Esophagus squamous epithelium (tissue), 5 donors: ENCODE measurements around the gene CXCL8. TPM values are rescaled to one million over a fixed set of nuclear protein-coding genes. Genes with fewer than 3 reads are reported as not detected.

Source experiments
- DNase-seq: peaks from one replicate; lab custom pipeline; 2025; lab: John Stamatoyannopoulos, UW
- H3K27ac ChIP-seq, 4 donors: fragments of 200-600 bp; sonication (generic); one replicate each; pipeline ENCODE4 v1.5.1; 2016 to 2019; ENCODE audit warnings: mild to moderate bottlenecking in 1 of 4
- H3K27me3 ChIP-seq, 4 donors: fragments of 200-600 bp; sonication (generic); 1 replicate in 3 of 4; 2 replicates in 1 of 4; pipeline versions ENCODE4 v1.5.1 to v1.6.0; 2017 to 2021; ENCODE audit warnings: antibody characterized with exemption in 1 of 4
- H3K36me3 ChIP-seq, 3 donors: fragments of 200-600 bp; sonication (generic); one replicate each; pipeline ENCODE4 v1.5.1; 2016 to 2019
- H3K4me1 ChIP-seq, 3 donors: fragments of 200-600 bp; sonication (generic); one replicate each; pipeline ENCODE4 v1.5.1; 2017 to 2019
- H3K4me3 ChIP-seq, 4 donors: fragments of 200-600 bp; sonication (generic); 1 replicate in 3 of 4; 2 replicates in 1 of 4; pipeline ENCODE4 v1.5.1; 2016 to 2019; ENCODE audit warnings: mild to moderate bottlenecking in 2 of 4, moderate library complexity in 1 of 4
- H3K9me3 ChIP-seq, 3 donors: fragments of 200-600 bp; sonication (generic); one replicate each; pipeline ENCODE4 v1.5.1; 2016 to 2019
- CTCF ChIP-seq, 6 experiments: fragments of 450-650 bp in 4 of 6; fragments of 200-600 bp in 2 of 6; sonication (generic) in 2 of 6; IDR thresholded peaks; one replicate each; pipeline ENCODE4 v1.5.1; 2016 to 2019; ENCODE audit warnings: antibody characterized with exemption in 6 of 6, mild to moderate bottlenecking in 4 of 6, moderate library complexity in 4 of 6
- POLR2A ChIP-seq, 4 donors: fragments of 450-650 bp; IDR thresholded peaks; one replicate each; pipeline ENCODE4 v1.6.1; 2017; ENCODE audit warnings: antibody characterized with exemption in 4 of 4, mild to moderate bottlenecking in 4 of 4, moderate library complexity in 3 of 4
- WGBS, 2 donors: methylation state at CpG; one replicate each; pipeline ENCODE4 v1.1.5; 2018; 5-methylcytosine and 5-hydroxymethylcytosine counted together
- intact Hi-C: fragments of 100-400 bp; cut with DNase I; formaldehyde crosslinking; loops from one replicate; pipeline ENCODE4 v1.15.0; 2022
- total RNA-seq, 4 donors: library from RNA; depleted of rRNA; stranded (reverse); fragments of >200 nt; gene quantifications; one replicate each; pipeline ENCODE4 v1.1.0, GENCODE V29; 2016
- donor health status: DM: yes; HTN: yes; CAD: no.

Gene CXCL8
- total RNA-seq, 4 donors from 2014 or later, result 0.76 to 90.2 (median 2.4) TPM; not detected in 1

- no peaks in the 10 kb centered on the region for H3K36me3 ChIP-seq
- H3K27me3 ChIP-seq, result no peaks in the 10 kb centered on the region
- no peak for TF ChIP-seq POLR2A (IDR thresholded peaks at IDR 0.05)
- peak; percentile 23 to 84 (median 76) for TF ChIP-seq CTCF (IDR thresholded peaks at IDR 0.05)
- H3K9me3 ChIP-seq, result no peaks in the 10 kb centered on the region
- H3K4me3 ChIP-seq, result no peak overlapping the region
- no peak for DNase-seq
- intact Hi-C loops, result no loop called here
- H3K27ac ChIP-seq, result peak overlapping the region in 3 of 4 donors; percentile 19 to 30 (median 25)
- 36 to 38% methylated on average over 3 of the region's 3 CpGs for WGBS, 2 donors
- H3K4me1 ChIP-seq, result peaks cover 0 to 38% (median 4%) of the 10 kb centered on the region in 3 donors
Observed at GRCh38 chr4:73729534-73730165, 10.7 kb upstream of the CXCL8 start.

GRCh38 chr4:73730292-73730691 is 10.1 kb upstream of the CXCL8 start:
- no peaks in the 10 kb centered on the region for H3K27me3 ChIP-seq
- 33 to 42% methylated on average over 2 of the region's 2 CpGs for WGBS, 2 donors
- H3K9me3 ChIP-seq, result no peaks in the 10 kb centered on the region
- no peak overlapping the region for H3K4me3 ChIP-seq
- intact Hi-C loops, result no loop called here
- H3K27ac ChIP-seq, result peak overlapping the region in 1 of 4 donors; percentile 19
- no peaks in the 10 kb centered on the region for H3K36me3 ChIP-seq
- peaks cover 0 to 40% (median 4%) of the 10 kb centered on the region in 3 donors for H3K4me1 ChIP-seq
- DNase-seq, result no peak
- TF ChIP-seq POLR2A (IDR thresholded peaks at IDR 0.05) (no peak), CTCF (IDR thresholded peaks at IDR 0.05) (no peak)

- TF ChIP-seq POLR2A (IDR thresholded peaks at IDR 0.05) (no peak), CTCF (IDR thresholded peaks at IDR 0.05) (no peak)
- no peak overlapping the region for H3K27ac ChIP-seq
- H3K9me3 ChIP-seq, result no peaks in the 10 kb centered on the region
- H3K4me3 ChIP-seq, result no peak overlapping the region
- intact Hi-C loops, result no loop called here
- 82 to 93% methylated on average over 3 of the region's 3 CpGs for WGBS, 2 donors
- no peaks in the 10 kb centered on the region for H3K27me3 ChIP-seq
- DNase-seq, result no peak
- H3K4me1 ChIP-seq, result peaks cover 0 to 39% (median 2%) of the 10 kb centered on the region in 3 donors
- H3K36me3 ChIP-seq, result no peaks in the 10 kb centered on the region
Observed at GRCh38 chr4:73730867-73731266, 9.5 kb upstream of the CXCL8 start.

- TF ChIP-seq CTCF (IDR thresholded peaks at IDR 0.05), result no peak
- TF ChIP-seq POLR2A (IDR thresholded peaks at IDR 0.05), result no peak
- Histone ChIP-seq H3K27me3 (no peaks in the 10 kb centered on the region), H3K36me3 (no peaks in the 10 kb centered on the region), H3K4me3 (no peak overlapping the region), H3K9me3 (no peaks in the 10 kb centered on the region), H3K4me1 (peaks cover 0 to 32% (median 0%) of the 10 kb centered on the region in 3 donors), H3K27ac (no peak overlapping the region)
- intact Hi-C loops, result no loop called here
- peak; percentile 1 for DNase-seq
- 70 to 81% methylated on average over 8 of the region's 8 CpGs for WGBS, 2 donors
Observed at GRCh38 chr4:73731968-73732610, 8.3 kb upstream of the CXCL8 start.

- no peaks in the 10 kb centered on the region for H3K9me3 ChIP-seq
- H3K4me1 ChIP-seq, result peaks cover 0 to 32% (median 0%) of the 10 kb centered on the region in 3 donors
- H3K4me3 ChIP-seq, result no peak overlapping the region
- H3K27me3 ChIP-seq, result no peaks in the 10 kb centered on the region
- 94 to 100% methylated on average over 1 of the region's 1 CpG for WGBS, 2 donors
- TF ChIP-seq POLR2A (IDR thresholded peaks at IDR 0.05) (no peak), CTCF (IDR thresholded peaks at IDR 0.05) (no peak)
- H3K27ac ChIP-seq, result no peak overlapping the region
- intact Hi-C loops, result no loop called here
- no peaks in the 10 kb centered on the region for H3K36me3 ChIP-seq
- no peak for DNase-seq
Observed at GRCh38 chr4:73732759-73733431, 7.5 kb upstream of the CXCL8 start.
